Neural cell (in vitro differentiated cells): ENCODE results near the gene EIF3D.

Experiments used
- CTCF ChIP-seq: fragments of 450-650 bp; IDR thresholded peaks from 2 replicates; pipeline ENCODE4 v1.5.1; 2014; ENCODE audit warnings: antibody characterized with exemption, mild to moderate bottlenecking, moderate library complexity; ENCODE audit not compliant: poor library complexity, severe bottlenecking
- EP300 ChIP-seq: fragments of 450-650 bp; conservative IDR thresholded peaks from 2 replicates; pipeline ENCODE4 v1.6.1; 2014; ENCODE audit warnings: antibody characterized with exemption, mild to moderate bottlenecking, moderate library complexity; ENCODE audit not compliant: poor library complexity, severe bottlenecking
- EZH2 ChIP-seq: fragments of 200-600, 300-800 bp; shearing (Covaris generic), sonication (generic); IDR thresholded peaks from 2 replicates; pipeline ENCODE4 v1.6.1; 2014; ENCODE audit warnings: antibody characterized with exemption, low read length, borderline replicate concordance, mild to moderate bottlenecking; ENCODE audit not compliant: insufficient read depth, poor library complexity, severe bottlenecking
- RAD21 ChIP-seq: fragments of 450-650 bp; conservative IDR thresholded peaks from 2 replicates; pipeline ENCODE4 v1.6.1; 2014; ENCODE audit warnings: antibody characterized with exemption, mild to moderate bottlenecking, moderate library complexity
- TAF1 ChIP-seq: IDR thresholded peaks from 2 replicates; pipeline ENCODE4 v1.6.1; 2012; ENCODE audit warnings: low read depth

- TF ChIP-seq TAF1 (no peak), CTCF (no peak), EP300 (no peak), EZH2 (no peak), RAD21 (no peak)
These were observed 34.0 kb upstream of the EIF3D start for GRCh38 chr22:36563001-36563400.
